H9 (cell line): ENCODE results near the gene QSOX1. TPM values are rescaled to one million over a fixed set of nuclear protein-coding genes. Genes with fewer than 3 reads are reported as not detected.

Source experiments
- DNase-seq: peaks from one replicate; pipeline ENCODE4 v3.0.0-alpha.2; 2017
- H2AFZ ChIP-seq: one replicate; pipeline ENCODE4 v1.6.1; 2013; ENCODE audit warnings: mild to moderate bottlenecking, low read length, control low read depth, moderate library complexity
- H2AK5ac ChIP-seq: 2 replicates; pipeline ENCODE4 v1.6.1; 2013; ENCODE audit warnings: low read length, control low read depth, mixed read lengths; ENCODE audit not compliant: insufficient read length
- H2BK120ac ChIP-seq: one replicate; pipeline ENCODE4 v1.6.1; 2013; ENCODE audit warnings: low read depth, mild to moderate bottlenecking, low read length, control low read depth, inconsistent platforms; ENCODE audit not compliant: poor library complexity, severe bottlenecking
- H2BK12ac ChIP-seq: 2 replicates; pipeline ENCODE4 v1.6.1; 2013; ENCODE audit warnings: low read length, control low read depth, mixed read lengths, low read depth; ENCODE audit not compliant: insufficient read length
- H2BK15ac ChIP-seq: 2 replicates; pipeline ENCODE4 v1.6.1; 2013; ENCODE audit warnings: low read depth, low read length, control low read depth
- H2BK20ac ChIP-seq: one replicate; pipeline ENCODE4 v1.6.1; 2013; ENCODE audit warnings: low read depth, mild to moderate bottlenecking, low read length, control low read depth, inconsistent platforms; ENCODE audit not compliant: poor library complexity, severe bottlenecking
- H2BK5ac ChIP-seq: 2 replicates; pipeline ENCODE4 v1.6.1; 2013; ENCODE audit warnings: low read length, control low read depth, mixed read lengths; ENCODE audit not compliant: insufficient read length
- H3K14ac ChIP-seq: 2 replicates; pipeline ENCODE4 v1.6.1; 2013; ENCODE audit warnings: low read length, control low read depth; ENCODE audit not compliant: insufficient read depth
- H3K18ac ChIP-seq: 2 replicates; pipeline ENCODE4 v1.6.1; 2013; ENCODE audit warnings: low read depth, mild to moderate bottlenecking, mixed read lengths, low read length, control low read depth; ENCODE audit not compliant: insufficient read length
- H3K23ac ChIP-seq: 2 replicates; pipeline ENCODE4 v1.6.1; 2013; ENCODE audit warnings: low read length, control low read depth, mixed read lengths, low read depth; ENCODE audit not compliant: insufficient read length
- H3K23me2 ChIP-seq: 2 replicates; pipeline ENCODE4 v1.6.1; 2013; ENCODE audit warnings: low read depth, mild to moderate bottlenecking, mixed read lengths, low read length, control low read depth; ENCODE audit not compliant: insufficient read length, poor library complexity, severe bottlenecking
- H3K27ac ChIP-seq: 2 replicates; pipeline ENCODE4 v1.5.1; 2013; ENCODE audit warnings: low read length, control low read depth, mixed read lengths, low read depth; ENCODE audit not compliant: insufficient read length
- H3K27me3 ChIP-seq: 2 replicates; pipeline ENCODE4 v1.6.1; 2013; ENCODE audit warnings: low read length, control low read depth, inconsistent platforms; ENCODE audit not compliant: insufficient read depth
- H3K4ac ChIP-seq: 2 replicates; pipeline ENCODE4 v1.6.1; 2013; ENCODE audit warnings: low read depth, mild to moderate bottlenecking, control low read depth, inconsistent platforms, low read length, moderate library complexity
- H3K4me1 ChIP-seq: 2 replicates; pipeline ENCODE4 v1.6.1; 2013; ENCODE audit warnings: low read length, control low read depth, inconsistent platforms; ENCODE audit not compliant: insufficient read depth
- H3K4me2 ChIP-seq: 2 replicates; pipeline ENCODE4 v1.6.1; 2013; ENCODE audit warnings: low read length, control low read depth, mixed read lengths; ENCODE audit not compliant: insufficient read length, insufficient read depth
- H3K56ac ChIP-seq: 2 replicates; pipeline ENCODE4 v1.6.1; 2013; ENCODE audit warnings: low read depth, mild to moderate bottlenecking, mixed read lengths, low read length, control low read depth; ENCODE audit not compliant: insufficient read length
- H3K79me1 ChIP-seq: 2 replicates; pipeline ENCODE4 v1.6.1; 2013; ENCODE audit warnings: low read depth, mild to moderate bottlenecking, moderate library complexity, low read length, control low read depth, inconsistent platforms; ENCODE audit not compliant: insufficient read depth, poor library complexity, severe bottlenecking
- H3K79me2 ChIP-seq: 2 replicates; pipeline ENCODE4 v1.6.1; 2013; ENCODE audit warnings: low read length, control low read depth, inconsistent platforms; ENCODE audit not compliant: insufficient read depth
- H3K9ac ChIP-seq: 2 replicates; pipeline ENCODE4 v1.6.1; 2013; ENCODE audit warnings: low read length, control low read depth, mixed read lengths; ENCODE audit not compliant: insufficient read length; ENCODE audit errors: extremely low read depth
- H3K9me3 ChIP-seq: one replicate; pipeline ENCODE4 v1.6.1; 2013; ENCODE audit warnings: low read depth, low read length, inconsistent platforms; ENCODE audit not compliant: control insufficient read depth
- H3T11ph ChIP-seq: one replicate; pipeline ENCODE4 v1.6.1; 2013; ENCODE audit warnings: mild to moderate bottlenecking, low read length, control low read depth, inconsistent platforms
- H4K20me1 ChIP-seq: one replicate; pipeline ENCODE4 v1.6.1; 2013; ENCODE audit not compliant: control insufficient read depth, insufficient read length, insufficient read depth
- H4K5ac ChIP-seq: 2 replicates; pipeline ENCODE4 v1.6.1; 2013; ENCODE audit warnings: low read depth, mild to moderate bottlenecking, mixed read lengths, low read length, control low read depth; ENCODE audit not compliant: insufficient read length
- H4K8ac ChIP-seq: replicated peaks from 2 replicates; pipeline ENCODE4 v1.6.1; 2013; ENCODE audit warnings: low read length, control low read depth, mixed read lengths, low read depth; ENCODE audit not compliant: insufficient read length
- H4K91ac ChIP-seq: 2 replicates; pipeline ENCODE4 v1.6.1; 2013; ENCODE audit warnings: low read depth, mild to moderate bottlenecking, moderate library complexity, mixed read lengths, low read length, control low read depth; ENCODE audit not compliant: insufficient read length
- H3K27ac Mint-ChIP-seq, 3 experiments: 2 replicates in 2 of 3; 3 replicates in 1 of 3; pipeline ENCODE4 v1.8.0; 2020 to 2021; ENCODE audit warnings: mixed read lengths in 3 of 3, mild to moderate bottlenecking in 1 of 3, moderate library complexity in 1 of 3
- H3K27me3 Mint-ChIP-seq: 2 replicates; pipeline ENCODE4 v1.8.0; 2021; ENCODE audit warnings: low read depth, mild to moderate bottlenecking, moderate library complexity, mixed read lengths
- H3K36me3 Mint-ChIP-seq, 3 experiments: 2 replicates in 2 of 3; 3 replicates in 1 of 3; pipeline ENCODE4 v1.8.0; 2020 to 2021; ENCODE audit warnings: low read depth in 3 of 3, mixed read lengths in 3 of 3; ENCODE audit not compliant: insufficient read depth in 1 of 3
- H3K4me1 Mint-ChIP-seq, 2 experiments: 2 replicates each; pipeline ENCODE4 v1.8.0; 2020; ENCODE audit warnings: mixed read lengths in 2 of 2
- H3K4me3 Mint-ChIP-seq, 2 experiments: 2 replicates in 1 of 2; 3 replicates in 1 of 2; pipeline ENCODE4 v1.8.0; 2020 to 2021; ENCODE audit warnings: mild to moderate bottlenecking in 2 of 2, mixed read lengths in 2 of 2, moderate library complexity in 1 of 2
- H3K9me3 Mint-ChIP-seq, 2 experiments: 2 replicates in 1 of 2; 3 replicates in 1 of 2; pipeline ENCODE4 v1.8.0; 2020; ENCODE audit warnings: mild to moderate bottlenecking in 2 of 2, mixed read lengths in 2 of 2, moderate library complexity in 1 of 2
- WGBS: extraction: QIAGEN DNeasy Blood & Tissue Kit; methylation state at CpG from one replicate; pipeline ENCODE4 v1.1.7; 2013; ENCODE audit warnings: missing lambda C conversion rate, low lambda C conversion rate, mixed read lengths; ENCODE audit not compliant: insufficient read length; ENCODE audit errors: extremely low coverage; 5-methylcytosine and 5-hydroxymethylcytosine counted together
- total RNA-seq: library from RNA; stranded (reverse); gene quantifications from 2 replicates; pipeline ENCODE4 v1.2.1, GENCODE V29; 2021
- TF ChIP-seq, protein P1 (sequence below): fragments of 200-600 bp; sonication (generic); conservative IDR thresholded peaks from 3 replicates; pipeline ENCODE4 v1.8.0; 2021; ENCODE audit warnings: antibody characterized with exemption, mild to moderate bottlenecking

Gene QSOX1
- total RNA-seq, 1 experiment from 2014 or later = 79.2 TPM

GRCh38 chr1:180197231-180197630 lies 42.6 kb downstream of the QSOX1 start:
- no peak overlapping the region; a peak in 1 of 7 replicates for H3K27ac Mint-ChIP-seq
- H3K9me3 ChIP-seq = no peaks in the 10 kb centered on the region
- H2BK15ac ChIP-seq = no peak overlapping the region
- no peaks in the 10 kb centered on the region for H3K4me1 ChIP-seq
- no peak overlapping the region for H2BK20ac ChIP-seq
- no peak overlapping the region for H3K56ac ChIP-seq
- H3K23me2 ChIP-seq = no peaks in the 10 kb centered on the region
- no peaks in the 10 kb centered on the region for H4K20me1 ChIP-seq
- H3K27me3 ChIP-seq = no peaks in the 10 kb centered on the region
- no peak overlapping the region for H2BK5ac ChIP-seq
- peaks cover 6 to 39% of the 10 kb centered on the region in 2 experiments for H3K4me1 Mint-ChIP-seq
- no peak overlapping the region for H4K5ac ChIP-seq
- no peaks in the 10 kb centered on the region for H3K79me2 ChIP-seq
- TF ChIP-seq, protein P1, sequence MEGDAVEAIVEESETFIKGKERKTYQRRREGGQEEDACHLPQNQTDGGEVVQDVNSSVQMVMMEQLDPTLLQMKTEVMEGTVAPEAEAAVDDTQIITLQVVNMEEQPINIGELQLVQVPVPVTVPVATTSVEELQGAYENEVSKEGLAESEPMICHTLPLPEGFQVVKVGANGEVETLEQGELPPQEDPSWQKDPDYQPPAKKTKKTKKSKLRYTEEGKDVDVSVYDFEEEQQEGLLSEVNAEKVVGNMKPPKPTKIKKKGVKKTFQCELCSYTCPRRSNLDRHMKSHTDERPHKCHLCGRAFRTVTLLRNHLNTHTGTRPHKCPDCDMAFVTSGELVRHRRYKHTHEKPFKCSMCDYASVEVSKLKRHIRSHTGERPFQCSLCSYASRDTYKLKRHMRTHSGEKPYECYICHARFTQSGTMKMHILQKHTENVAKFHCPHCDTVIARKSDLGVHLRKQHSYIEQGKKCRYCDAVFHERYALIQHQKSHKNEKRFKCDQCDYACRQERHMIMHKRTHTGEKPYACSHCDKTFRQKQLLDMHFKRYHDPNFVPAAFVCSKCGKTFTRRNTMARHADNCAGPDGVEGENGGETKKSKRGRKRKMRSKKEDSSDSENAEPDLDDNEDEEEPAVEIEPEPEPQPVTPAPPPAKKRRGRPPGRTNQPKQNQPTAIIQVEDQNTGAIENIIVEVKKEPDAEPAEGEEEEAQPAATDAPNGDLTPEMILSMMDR = no peak
- no peak for DNase-seq
- WGBS = no CpG with 5 or more reads among the region's 5 CpGs
- H3K36me3 Mint-ChIP-seq = peaks cover 13 to 37% (median 15%) of the 10 kb centered on the region in 3 experiments; a peak in 6 of 7 replicates
- no peak overlapping the region for H3T11ph ChIP-seq
- no peaks in the 10 kb centered on the region for H3K79me1 ChIP-seq
- H3K4me2 ChIP-seq = no peak overlapping the region
- H3K18ac ChIP-seq = no peak overlapping the region
- H4K91ac ChIP-seq = no peak overlapping the region
- no peak overlapping the region for H3K9ac ChIP-seq
- no peak overlapping the region for H2BK12ac ChIP-seq
- no peak overlapping the region for H3K27ac ChIP-seq
- H3K4ac ChIP-seq = no peak overlapping the region
- H3K14ac ChIP-seq = no peak overlapping the region; the same call in 1 of the 2 replicates
- peaks cover 1% of the 10 kb centered on the region; the same call in 1 of the 2 replicates for H3K27me3 Mint-ChIP-seq
- H4K8ac ChIP-seq = no peak overlapping the region
- no peak overlapping the region for H2AFZ ChIP-seq
- H3K9me3 Mint-ChIP-seq = no peaks in the 10 kb centered on the region
- no peak overlapping the region for H2AK5ac ChIP-seq
- H3K4me3 Mint-ChIP-seq = no peak overlapping the region
- H2BK120ac ChIP-seq = no peak overlapping the region
- H3K23ac ChIP-seq = no peak overlapping the region
